Measurements from ENCODE around the gene EXOC6B. TPM values are rescaled to one million over a fixed set of nuclear protein-coding genes. Genes with fewer than 3 reads are reported as not detected.

EXOC6B gene
- total and polyA plus RNA-seq, 2 of the 8 experiments (the other 6 are each of a cell fraction or from before 2014, with no cell fraction given), result 13.5 to 33.0 TPM

GRCh38 chr2:72762276-72762675 lies 63.6 kb downstream of the EXOC6B start:
- ChIA-PET POLR2A (ENCODE audit: partially characterized antibody) (no interaction called here), CTCF (ENCODE audit: partially characterized antibody) (no interaction called here)
- Histone ChIP-seq H2BK5ac (ENCODE audit: low read depth, low read length) (no peak overlapping the region), H3K79me1 (ENCODE audit: low read depth, low read length) (no peaks in the 10 kb centered on the region), H3K56ac (replicated peaks; ENCODE audit: insufficient read length, low read depth, low read length) (no peak overlapping the region), H3K18ac (ENCODE audit: extremely low read depth, low read length) (no peak overlapping the region), H4K20me1 (replicated peaks in 1 of 2; ENCODE audit: control insufficient read depth in 1 of 2, insufficient read depth in 2 of 2, low read length in 2 of 2) (no peaks in the 10 kb centered on the region), H3K79me2 (ENCODE audit: control insufficient read depth in 1 of 2, insufficient read depth in 2 of 2, low read length in 2 of 2) (no peaks in the 10 kb centered on the region), H4K5ac (ENCODE audit: insufficient read length, low read depth, low read length) (no peak overlapping the region), H2BK12ac (ENCODE audit: low read depth, low read length) (no peak overlapping the region), H2AFZ (ENCODE audit: low read length) (no peak overlapping the region), H3K14ac (ENCODE audit: insufficient read length) (no peak overlapping the region), H3K4me2 (ENCODE audit: insufficient read depth in 1 of 2, low read depth in 2 of 2, low read length in 2 of 2) (no peak overlapping the region), H3K23me2 (ENCODE audit: low read depth, low read length) (no peaks in the 10 kb centered on the region), H3K4me3 (ENCODE audit: extremely low read depth in 1 of 4, insufficient read depth in 2 of 4, low read depth in 3 of 4, low read length in 4 of 4) (no peak overlapping the region), H3K27me3 (replicated peaks in 1 of 4; ENCODE audit: control insufficient read depth in 3 of 4, extremely low read depth in 1 of 4, insufficient read depth in 3 of 4, low read length in 3 of 4) (no peaks in the 10 kb centered on the region), H3K9me3 (ENCODE audit: insufficient read depth in 2 of 2, low read depth in 1 of 2, low read length in 1 of 2) (no peaks in the 10 kb centered on the region; a peak in 1 of 4 replicates), H4K8ac (ENCODE audit: extremely low read depth, insufficient read depth, low read length) (no peak overlapping the region; the same call in 1 of the 2 replicates), H3K9ac (replicated peaks in 1 of 4; ENCODE audit: extremely low read depth in 1 of 4, low read depth in 3 of 4, low read length in 3 of 4) (no peak overlapping the region), H3K36me3 (ENCODE audit: control insufficient read depth in 2 of 4, insufficient read depth in 4 of 4, low read length in 3 of 4) (peaks cover 0 to 5% (median 0%) of the 10 kb centered on the region in 4 experiments; a peak in 2 of 8 replicates), H4K91ac (replicated peaks; ENCODE audit: insufficient read length, low read length) (no peak overlapping the region), H2BK120ac (replicated peaks; ENCODE audit: low read depth, low read length) (no peak overlapping the region), H2BK20ac (ENCODE audit: low read length) (no peak overlapping the region), H3K4me1 (replicated peaks in 1 of 4; ENCODE audit: control insufficient read depth in 3 of 4, insufficient read depth in 4 of 4, low read length in 3 of 4) (no peaks in the 10 kb centered on the region), H3K27ac (ENCODE audit: low read depth, low read length) (no peak overlapping the region), H3K4ac (replicated peaks; ENCODE audit: insufficient read length, low read depth, low read length) (no peak overlapping the region), H2BK15ac (ENCODE audit: low read length) (no peak overlapping the region), H3K23ac (ENCODE audit: insufficient read length) (no peak overlapping the region), H2AK5ac (ENCODE audit: low read depth, low read length) (no peak overlapping the region)
- FAIRE-seq, result no peak
- TF ChIP-seq CTBP2 (IDR thresholded peaks at IDR 0.05; ENCODE audit: borderline replicate concordance, insufficient read depth, insufficient read length, low read length) (no peak), RXRA (IDR thresholded peaks at IDR 0.05; ENCODE audit: insufficient read depth, low read depth, low read length) (no peak), PHF8 (conservative IDR thresholded peaks at IDR 0.05; ENCODE audit: low read depth, low read length) (no peak), SP1 (IDR thresholded peaks at IDR 0.05; ENCODE audit: low read depth, low read length) (no peak), POLR2AphosphoS5 (IDR thresholded peaks at IDR 0.05; ENCODE audit: low read depth, low read length) (no peak), EP300 (IDR thresholded peaks at IDR 0.05; ENCODE audit: borderline replicate concordance in 1 of 2, low read depth in 2 of 2, low read length in 2 of 2) (no peak), POU5F1 (IDR thresholded peaks at IDR 0.05; ENCODE audit: low read depth, low read length) (no peak), NANOG (IDR thresholded peaks at IDR 0.05; ENCODE audit: insufficient read depth, low read depth, low read length, poor library complexity, severe bottlenecking) (no peak), TAF7 (optimal IDR thresholded peaks at IDR 0.05; ENCODE audit: borderline replicate concordance, low read depth, low read length) (no peak), RFX5 (IDR thresholded peaks at IDR 0.05; ENCODE audit: borderline replicate concordance, low read depth, low read length) (no peak)
- 96% methylated on average over 2 of the region's 2 CpGs; no CpG with 5 or more reads in 1 of the 2 experiments for WGBS, 2 experiments (ENCODE audit: extremely low coverage in 1 of 2, insufficient coverage in 1 of 2, insufficient read length in 1 of 2, insufficient replicate concordance in 2 of 2, low coverage in 1 of 2, low lambda C conversion rate in 2 of 2, missing lambda C conversion rate in 1 of 2)
- no peak for DNase-seq (ENCODE audit: low read depth in 1 of 2, low spot score in 2 of 2)
